PFSK-1 (cell line): ENCODE data around the gene SDCCAG8.

Experiments used
- FOXP2 ChIP-seq: optimal IDR thresholded peaks from 2 replicates; pipeline ENCODE3; 2011; ENCODE audit warnings: borderline replicate concordance, control low read depth, inconsistent platforms; ENCODE audit not compliant: insufficient read depth; ENCODE audit errors: extremely low read length, extremely low read depth
- POLR2AphosphoS5 ChIP-seq: IDR thresholded peaks from 2 replicates; pipeline ENCODE4 v1.6.1; 2012; ENCODE audit warnings: low read depth, mild to moderate bottlenecking, control low read depth, low read length, moderate library complexity
- REST ChIP-seq, 2 experiments: IDR thresholded peaks; 2 replicates each; pipeline versions ENCODE4 v1.6.1 to v1.8.0; 2011 to 2012; ENCODE audit warnings: low read depth in 2 of 2, low read length in 2 of 2, control low read depth in 1 of 2, inconsistent platforms in 1 of 2, mild to moderate bottlenecking in 1 of 2, moderate library complexity in 1 of 2; ENCODE audit not compliant: insufficient read depth in 1 of 2
- SIN3A ChIP-seq: IDR thresholded peaks from 2 replicates; pipeline ENCODE4 v1.6.1; 2012; ENCODE audit warnings: mild to moderate bottlenecking, low read length, moderate library complexity, borderline replicate concordance; ENCODE audit not compliant: insufficient read depth
- TAF1 ChIP-seq: IDR thresholded peaks from 2 replicates; pipeline ENCODE4 v1.6.1; 2012; ENCODE audit warnings: low read length, control low read depth, borderline replicate concordance; ENCODE audit not compliant: insufficient read depth

The SDCCAG8 gene

GRCh38 chr1:243341074-243341473, 85.2 kb downstream of the SDCCAG8 start:
- TF ChIP-seq TAF1 = no peak

GRCh38 chr1:243343970-243344937, 88.4 kb downstream of the SDCCAG8 start:
- TF ChIP-seq REST (IDR thresholded peaks at IDR 0.05; ENCODE audit: insufficient read depth in 1 of 2, low read depth in 2 of 2, low read length in 2 of 2) (no peak), FOXP2 (no peak), SIN3A (no peak), TAF1 (no peak), POLR2AphosphoS5 (no peak)

GRCh38 chr1:243345205-243345604, 89.4 kb downstream of the SDCCAG8 start:
- TF ChIP-seq TAF1 = no peak
- no peak for TF ChIP-seq FOXP2
- TF ChIP-seq SIN3A = no peak
- TF ChIP-seq REST (IDR thresholded peaks at IDR 0.05; ENCODE audit: insufficient read depth in 1 of 2, low read depth in 2 of 2, low read length in 2 of 2) = no peak
- TF ChIP-seq POLR2AphosphoS5 = no peak

DNA sequence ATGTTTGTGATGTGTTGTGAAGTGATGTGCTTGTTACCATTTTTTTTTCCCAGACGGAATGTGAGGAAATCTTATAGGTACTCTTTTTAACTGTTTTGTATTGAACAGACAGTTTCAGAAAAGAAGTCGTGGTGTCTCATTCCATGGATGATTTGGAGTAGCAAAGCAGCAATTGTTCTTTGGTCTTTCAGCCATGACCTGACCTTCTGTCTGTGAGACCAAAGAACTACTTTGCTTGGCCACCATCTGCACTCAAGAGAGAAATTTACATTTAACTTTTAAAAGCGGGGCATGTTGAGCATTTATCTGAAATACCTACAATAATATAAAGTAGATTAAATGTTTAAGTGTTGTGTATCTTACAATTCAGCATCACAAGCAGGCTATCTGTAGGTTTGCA, 90.2 kb downstream of the SDCCAG8 start:
- TF ChIP-seq POLR2AphosphoS5 = no peak
- TF ChIP-seq REST (IDR thresholded peaks at IDR 0.05; ENCODE audit: insufficient read depth in 1 of 2, low read depth in 2 of 2, low read length in 2 of 2) = no peak
- TF ChIP-seq SIN3A = no peak
- no peak for TF ChIP-seq TAF1
- TF ChIP-seq FOXP2 = no peak

DNA sequence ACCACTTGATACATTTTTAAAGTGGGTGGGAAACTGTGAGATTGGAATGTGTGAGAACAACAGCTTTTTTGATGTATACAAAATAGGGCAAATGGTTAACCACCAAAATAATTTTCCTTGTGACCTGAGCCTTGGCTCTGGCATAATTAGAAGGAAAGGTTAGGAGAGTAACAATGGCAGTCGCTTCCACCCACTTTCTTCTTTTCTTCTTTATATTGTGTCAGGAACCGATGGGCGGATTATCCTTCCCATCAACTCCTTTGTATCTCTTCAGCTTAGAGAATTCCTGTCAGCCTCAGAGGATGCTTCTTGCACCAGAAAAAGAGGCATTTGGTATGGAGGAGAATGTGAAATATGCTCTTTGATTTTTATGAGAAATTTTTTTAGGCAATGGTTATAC, 90.6 kb downstream of the SDCCAG8 start:
- TF ChIP-seq SIN3A = no peak
- no peak for TF ChIP-seq TAF1
- TF ChIP-seq REST (IDR thresholded peaks at IDR 0.05; ENCODE audit: insufficient read depth in 1 of 2, low read depth in 2 of 2, low read length in 2 of 2) = no peak
- TF ChIP-seq FOXP2 = no peak
- no peak for TF ChIP-seq POLR2AphosphoS5
